GM21786 (cell line): ENCODE data around the gene PDE1C.
"Not testable (repeated sequence)": the region's sequence is repeated elsewhere in the genome, so short reads cannot be mapped to it uniquely, and the experiment has no call there.

ENCODE experiments used
- ATAC-seq: cut with Tn5 transposase; IDR thresholded peaks from one replicate; pipeline ENCODE4 v1.9.1; 2021; ENCODE audit not compliant: unreplicated experiment

PDE1C gene

DNA sequence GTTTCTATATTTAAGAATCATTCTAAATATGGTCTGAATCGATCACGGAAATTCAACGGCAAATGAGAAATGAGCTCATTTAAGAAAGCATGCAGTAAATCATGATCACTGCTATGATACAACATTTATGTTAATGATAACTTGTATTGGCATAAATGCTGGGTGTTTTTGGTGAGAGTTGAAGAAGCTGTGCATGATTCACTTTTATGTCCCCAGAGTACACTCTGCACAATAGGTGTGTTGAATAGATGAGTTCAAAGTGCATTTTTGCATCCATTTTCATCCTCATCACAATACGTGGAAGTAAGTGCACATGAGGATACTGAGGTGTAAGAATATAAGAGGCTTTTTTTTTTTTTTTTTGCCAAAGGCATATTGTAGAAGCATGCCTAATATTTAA is 213.9 kb downstream of the PDE1C start:
- no peak for ATAC-seq

DNA sequence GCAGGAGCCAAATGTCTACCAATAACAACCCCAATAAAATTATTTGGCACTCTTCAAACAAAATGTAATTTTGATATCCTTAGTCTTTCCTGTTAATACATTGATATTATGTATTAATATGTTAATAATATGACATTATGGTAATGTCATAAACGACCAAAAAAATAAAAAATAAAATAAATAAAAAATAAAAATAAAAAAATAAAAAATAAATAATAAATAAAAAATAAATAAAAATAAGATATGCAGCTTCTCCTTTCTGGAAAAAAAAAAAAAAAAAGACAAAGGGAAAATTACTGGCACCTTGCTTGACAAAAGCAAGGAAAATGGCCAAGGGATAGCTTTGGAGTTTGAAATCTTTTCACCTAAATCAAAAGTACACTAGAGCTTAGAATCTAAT is 214.7 kb downstream of the PDE1C start:
- ATAC-seq: no peak

DNA sequence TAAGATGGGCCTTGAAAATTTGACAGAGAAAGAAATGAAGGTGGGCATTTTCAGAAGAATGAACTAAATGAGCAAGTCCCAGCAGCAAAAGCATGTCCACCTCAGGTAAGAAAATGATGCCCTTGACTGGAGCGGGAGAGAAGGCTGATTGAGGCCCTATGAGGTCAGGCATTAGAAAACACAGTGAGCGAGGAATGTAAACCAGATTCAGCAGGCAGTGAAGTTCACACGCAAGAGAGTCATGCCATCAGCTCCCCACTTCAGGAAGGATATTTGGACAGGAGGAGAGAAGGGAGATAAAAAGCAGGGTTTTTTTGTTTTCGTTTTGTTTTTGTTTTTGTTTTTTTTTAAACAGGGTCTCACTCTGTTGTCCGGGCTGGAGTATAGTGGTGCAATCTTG is 216.8 kb downstream of the PDE1C start:
- no peak for ATAC-seq

DNA sequence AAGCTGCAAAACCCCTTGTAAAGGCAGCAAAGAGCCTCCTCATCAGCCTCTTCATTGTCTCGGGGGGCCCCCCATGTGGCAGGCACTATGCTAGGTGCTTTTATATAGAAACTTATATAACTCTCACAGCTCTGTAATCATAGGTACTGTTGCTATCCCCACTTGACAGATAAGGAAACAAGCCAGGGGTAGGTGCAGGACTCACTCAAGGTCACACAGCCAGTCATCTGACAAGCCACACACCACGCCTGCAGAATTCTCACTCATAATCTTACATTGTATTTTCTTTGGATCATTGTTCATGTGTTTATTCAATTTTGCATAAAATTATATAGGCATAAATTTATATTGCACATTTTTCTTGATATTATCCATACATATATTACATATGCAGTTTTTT is 217.7 kb downstream of the PDE1C start:
- ATAC-seq: no peak

DNA sequence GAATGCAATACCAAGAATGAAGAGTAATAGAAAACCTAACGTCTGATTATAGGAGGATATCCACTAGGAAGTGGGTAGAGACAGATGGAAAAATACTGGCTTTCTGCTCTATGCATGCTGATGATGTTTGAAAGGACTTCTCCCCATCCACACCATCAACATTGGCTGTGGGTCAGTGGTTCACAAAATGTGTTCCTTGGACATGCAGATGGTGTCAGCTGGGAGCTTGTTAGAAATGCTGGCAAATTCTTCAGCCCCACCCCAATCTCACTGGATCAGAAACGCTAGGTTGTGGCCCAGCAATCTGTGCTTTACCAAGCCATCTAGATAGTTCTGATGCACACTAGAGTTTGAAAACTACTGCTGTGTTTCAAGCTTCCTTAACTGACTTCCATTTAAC is 219.1 kb downstream of the PDE1C start:
- no peak for ATAC-seq

DNA sequence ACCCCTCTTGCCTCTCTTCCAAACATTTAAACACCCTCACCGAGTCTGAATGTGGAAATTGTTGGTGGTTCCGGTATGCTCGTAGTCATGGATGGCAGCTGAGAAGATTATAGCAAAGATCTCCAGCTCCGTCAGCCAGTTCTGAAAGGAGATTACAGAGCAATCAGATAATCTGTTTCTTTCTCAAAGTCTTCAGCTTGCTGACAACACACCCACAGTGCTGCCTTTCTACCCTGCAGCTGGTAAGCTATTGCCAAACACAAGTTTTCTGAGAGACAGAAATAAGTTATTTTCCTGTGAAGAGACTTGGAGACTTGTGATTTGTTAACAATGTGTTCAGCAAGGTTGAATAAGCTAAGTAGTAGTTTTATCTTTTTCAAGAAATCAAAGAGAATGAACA is 219.6 kb downstream of the PDE1C start:
- ATAC-seq: no peak

DNA sequence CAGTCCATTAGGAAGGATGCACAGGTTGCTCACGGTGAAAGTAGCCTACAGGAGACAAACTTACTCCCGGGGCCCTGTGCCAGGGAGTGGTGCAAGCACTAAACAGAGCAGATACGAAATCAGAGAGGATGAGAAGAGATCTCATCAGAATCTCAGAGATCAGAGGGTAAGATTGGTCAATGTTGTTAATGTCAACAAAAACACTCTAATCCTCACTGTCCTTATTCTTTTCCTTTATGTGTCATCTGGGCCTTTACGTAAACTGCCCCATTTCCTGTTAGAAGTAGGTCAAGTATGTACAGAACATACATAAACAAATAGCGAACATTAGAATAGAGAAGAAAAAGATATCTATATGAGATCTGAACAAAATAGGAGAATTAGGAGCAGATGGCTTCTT is 220.1 kb downstream of the PDE1C start:
- ATAC-seq: no peak

DNA sequence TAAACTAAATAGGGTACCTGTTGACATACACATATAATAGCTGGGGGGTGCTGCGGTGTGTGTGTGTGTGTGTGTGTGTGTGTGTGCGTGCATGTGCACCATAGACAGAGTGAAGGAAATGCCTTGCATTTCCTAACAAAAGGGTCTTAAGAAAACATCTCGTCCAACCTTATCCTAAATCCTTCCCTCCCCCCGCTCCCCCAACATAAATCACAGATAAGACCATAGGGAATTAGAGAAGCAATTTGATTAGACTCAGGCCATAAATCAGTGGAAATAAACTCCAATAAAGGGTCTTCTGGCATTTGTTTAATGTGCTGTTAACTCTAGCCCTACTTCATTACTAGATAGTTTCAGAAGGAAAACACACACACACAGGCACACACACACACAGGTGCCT is 234.7 kb downstream of the PDE1C start:
- no peak for ATAC-seq

DNA sequence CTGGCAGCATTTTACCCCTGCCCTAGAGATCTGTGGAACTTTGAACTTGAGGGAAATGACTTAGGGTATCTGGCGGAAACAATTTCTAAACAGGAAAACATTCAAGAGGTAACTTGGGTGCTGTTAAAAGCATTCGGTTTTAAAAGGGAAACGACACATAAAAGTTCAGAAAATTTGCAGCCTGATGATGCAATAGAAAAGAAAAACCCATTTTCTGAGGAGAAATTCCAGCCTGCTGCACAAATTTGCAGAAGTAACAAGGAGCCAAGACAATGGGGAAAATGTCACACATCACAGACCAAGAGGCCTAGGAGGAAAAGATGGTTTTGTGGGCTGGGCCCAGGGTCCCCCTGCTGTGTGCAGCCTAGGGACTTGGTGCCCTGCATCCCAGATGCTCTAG is 236.6 kb downstream of the PDE1C start:
- not testable (repeated sequence) for ATAC-seq

DNA sequence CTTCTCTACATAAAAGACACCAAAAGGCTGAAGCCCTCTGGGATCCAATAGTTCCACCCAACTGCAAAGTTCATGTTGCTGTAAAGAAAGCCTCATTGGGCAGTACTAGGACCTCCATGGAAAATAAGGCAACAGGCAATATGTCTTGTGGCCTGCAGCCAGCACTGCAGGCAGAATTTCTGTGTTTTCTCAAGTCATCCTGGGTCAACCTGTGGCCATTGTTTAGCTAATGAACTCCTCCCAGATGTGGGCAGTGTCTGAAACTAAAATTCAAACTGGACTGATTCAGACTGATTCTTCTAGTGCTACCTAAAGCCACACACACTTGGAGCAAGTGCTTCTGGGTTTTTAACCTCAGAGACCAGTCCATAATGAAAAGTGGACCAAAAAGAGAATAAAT is 241.7 kb downstream of the PDE1C start:
- ATAC-seq: no peak

DNA sequence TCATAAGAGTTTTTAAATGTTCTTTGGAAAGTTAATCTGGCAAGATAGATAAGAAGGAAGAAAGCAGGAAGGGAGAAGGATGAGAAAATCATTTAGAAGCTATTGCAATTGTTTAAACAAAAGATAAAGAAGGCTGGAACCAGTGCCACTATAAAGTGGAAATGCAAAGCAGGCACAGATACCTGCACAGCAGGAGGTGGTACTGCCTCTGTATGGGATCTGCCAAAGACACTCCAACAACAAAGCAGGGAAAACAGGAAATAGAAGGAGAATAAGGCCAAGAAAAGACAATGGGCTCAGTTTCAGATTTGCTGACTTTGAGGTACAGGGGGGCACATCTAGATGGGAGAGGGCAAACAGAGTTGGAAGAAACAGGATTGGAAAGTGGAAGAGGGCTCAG is 244.6 kb downstream of the PDE1C start:
- ATAC-seq: no peak

DNA sequence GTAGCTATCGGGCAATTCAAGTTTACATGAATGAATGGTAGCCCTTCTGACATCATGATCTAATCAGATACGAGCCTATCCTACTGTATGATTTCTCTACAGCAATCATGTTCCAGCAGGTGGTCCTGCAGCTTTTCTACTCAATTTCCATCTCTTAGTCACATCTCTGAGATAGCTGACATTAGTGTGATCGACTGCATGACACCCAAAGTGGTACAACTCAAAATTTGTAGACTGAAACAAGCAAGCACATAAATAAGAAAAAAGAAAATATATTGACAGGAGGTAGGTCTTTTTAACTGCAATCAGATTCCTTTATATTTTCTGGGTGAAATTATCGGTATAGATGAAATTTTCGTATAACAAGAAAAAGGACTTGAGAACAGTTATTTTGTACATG is 251.2 kb downstream of the PDE1C start:
- no peak for ATAC-seq

DNA sequence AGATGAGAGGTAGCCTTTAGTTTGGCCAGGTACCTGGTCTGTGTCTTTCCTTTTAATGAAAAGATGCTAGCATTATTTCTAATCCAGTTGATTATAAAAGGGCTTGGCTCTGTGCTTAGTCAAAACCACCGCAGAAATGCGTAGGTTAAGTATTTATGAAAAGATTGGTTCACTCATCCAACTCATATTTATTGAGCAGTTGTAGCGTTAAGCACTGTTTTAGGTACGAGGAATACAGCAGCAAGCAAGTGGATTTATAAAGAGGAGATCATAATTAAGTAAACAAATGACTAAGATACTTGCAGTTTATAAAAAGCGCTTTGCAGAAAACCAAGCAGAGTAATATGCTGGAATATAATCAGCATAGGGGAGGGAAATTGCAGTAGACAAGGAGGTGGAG is 253.4 kb downstream of the PDE1C start:
- no peak for ATAC-seq

DNA sequence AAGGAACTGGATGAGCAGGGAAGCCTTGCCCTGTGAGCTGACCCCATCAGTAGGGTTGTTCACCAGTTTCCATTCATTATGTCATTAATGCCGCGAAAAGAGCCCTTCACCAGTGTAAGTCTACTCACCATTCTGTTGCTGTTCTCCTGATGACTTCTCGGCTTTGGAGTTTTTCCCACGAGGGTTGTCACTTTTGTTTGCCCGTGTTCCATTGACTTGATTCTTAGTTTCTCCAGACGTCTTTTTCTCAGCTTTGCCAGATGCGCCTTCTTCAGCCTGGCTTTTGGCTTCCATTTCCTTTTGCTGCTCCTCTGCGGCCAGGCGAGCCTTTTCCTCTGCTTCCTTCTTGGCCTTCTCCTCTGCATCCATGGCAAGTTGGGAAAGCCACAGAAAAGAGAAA is 254.4 kb downstream of the PDE1C start:
- no peak for ATAC-seq

DNA sequence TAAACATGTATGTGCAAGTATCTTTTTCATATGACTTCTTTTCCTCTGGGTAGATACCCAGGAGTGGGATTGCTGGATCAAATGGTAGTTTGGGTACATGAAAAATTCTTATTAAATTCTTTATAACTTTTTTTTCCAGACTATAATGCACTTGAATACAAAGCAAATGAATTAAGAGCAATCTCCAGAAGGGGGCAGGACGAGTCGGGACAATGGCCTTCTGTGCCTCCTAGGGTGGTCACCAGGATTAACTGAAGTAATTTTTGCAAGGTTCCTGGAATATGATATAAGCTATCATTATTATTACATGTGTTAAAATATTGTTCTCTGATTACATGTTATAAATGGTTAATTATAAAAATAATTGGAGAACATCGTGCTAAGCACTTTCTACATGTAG is 256.0 kb downstream of the PDE1C start:
- no peak for ATAC-seq

DNA sequence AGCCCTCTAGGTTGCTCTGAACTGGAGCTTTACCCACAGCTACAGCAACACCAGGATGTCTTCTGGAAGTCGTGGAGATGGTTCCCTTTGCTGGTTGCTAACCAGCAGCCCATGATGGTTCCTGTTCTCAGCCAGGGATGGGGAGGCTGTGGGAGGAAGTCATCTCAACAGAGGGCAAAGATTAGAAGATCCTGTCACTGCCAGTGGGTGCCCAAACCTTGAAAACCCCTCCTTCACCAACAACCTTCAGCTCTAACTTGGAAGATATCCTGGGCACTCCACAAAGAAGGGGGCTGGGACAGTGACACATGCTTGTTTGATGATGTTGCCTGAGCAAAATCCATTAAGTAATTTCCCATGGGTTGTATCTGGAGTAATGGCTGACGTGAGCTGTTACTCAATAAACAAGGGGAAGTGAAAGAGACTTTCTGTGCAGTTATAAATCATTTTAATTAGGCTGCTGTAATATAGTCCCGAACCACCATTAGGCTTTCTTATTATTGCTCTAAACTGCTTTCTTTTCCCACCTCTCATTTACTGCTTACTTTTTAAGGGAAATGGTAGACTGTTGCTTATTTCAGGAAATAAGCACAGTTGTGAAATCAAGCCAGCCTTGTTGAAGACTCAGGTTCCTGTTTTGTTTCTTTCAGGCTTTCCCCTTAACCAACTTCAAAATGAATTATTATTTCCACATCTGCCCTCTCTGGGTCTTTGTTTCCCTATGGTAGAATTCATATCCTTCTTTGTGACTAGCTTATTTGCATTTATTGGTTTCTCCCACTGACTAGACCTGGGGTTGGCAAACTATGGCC is 258.4 kb downstream of the PDE1C start:
- peak; percentile 73 for ATAC-seq

DNA sequence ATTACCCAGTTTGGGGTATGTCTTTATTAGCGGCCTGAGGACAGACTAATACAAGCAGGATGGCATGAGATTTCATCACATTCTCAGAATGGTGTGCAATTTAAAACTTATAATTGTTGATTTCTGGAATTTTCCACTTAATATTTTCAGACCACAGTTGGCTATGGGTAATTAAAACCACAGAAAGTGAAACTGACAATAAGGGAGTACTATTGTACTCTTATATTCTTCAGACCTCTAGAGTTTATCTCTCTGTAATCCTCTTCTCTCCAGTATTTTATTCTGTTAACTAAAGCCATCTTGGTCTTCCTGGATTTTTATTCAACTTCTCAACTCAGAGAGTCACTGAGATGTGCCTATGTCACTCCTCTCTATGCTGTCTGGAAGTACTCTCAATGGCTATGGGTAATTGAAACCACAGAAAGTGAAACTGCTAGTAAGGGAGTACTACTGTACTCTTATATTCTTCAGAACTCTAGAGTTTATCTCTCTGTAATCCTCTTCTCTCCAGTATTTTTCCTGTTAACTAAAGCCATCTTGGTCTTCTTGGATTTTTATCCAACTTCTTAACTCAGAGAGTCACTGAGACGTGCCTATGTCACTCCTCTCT is 264.9 kb downstream of the PDE1C start:
- ATAC-seq: peak; percentile 97

DNA sequence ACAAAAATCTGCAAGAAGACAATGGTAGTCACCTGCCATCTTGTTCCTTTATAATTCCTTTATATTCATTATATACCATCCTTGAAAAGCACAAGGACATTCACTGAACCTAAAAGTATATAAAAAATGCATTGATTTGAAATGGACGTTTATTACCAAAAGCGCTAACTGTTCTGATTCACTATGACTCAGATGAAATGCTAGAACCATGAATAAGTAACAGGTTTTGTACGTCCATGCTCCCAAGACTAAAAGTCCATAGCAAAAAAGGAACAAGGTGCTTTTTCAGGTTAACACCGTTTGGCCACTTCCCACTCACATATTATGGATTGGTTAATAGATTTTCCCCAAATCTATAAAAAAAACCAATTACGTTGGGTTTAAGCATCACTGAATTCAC is 273.8 kb downstream of the PDE1C start:
- no peak for ATAC-seq

DNA sequence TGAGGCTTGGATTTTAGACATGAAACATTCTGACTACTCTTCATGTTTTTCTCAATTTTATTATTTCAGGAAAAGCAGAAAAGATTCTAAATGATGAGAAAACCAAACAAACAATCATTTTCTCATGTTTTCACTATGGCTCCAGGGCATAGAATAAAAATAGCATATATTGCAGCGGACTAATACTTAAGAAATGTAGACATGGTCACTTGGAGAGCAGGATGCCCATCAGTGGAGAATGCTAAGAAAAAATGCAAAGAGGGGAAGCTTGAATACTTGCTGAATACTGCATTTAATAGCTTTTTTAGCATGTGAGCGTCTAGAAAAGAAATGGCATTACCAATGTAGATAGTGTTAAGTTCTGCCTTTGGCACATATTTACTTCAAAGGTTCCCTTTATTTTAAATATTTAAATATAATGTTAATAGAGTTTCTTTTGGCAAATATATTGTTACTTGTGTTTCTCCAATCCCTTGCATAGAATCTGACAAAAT is 275.3 kb downstream of the PDE1C start:
- ATAC-seq: no peak

DNA sequence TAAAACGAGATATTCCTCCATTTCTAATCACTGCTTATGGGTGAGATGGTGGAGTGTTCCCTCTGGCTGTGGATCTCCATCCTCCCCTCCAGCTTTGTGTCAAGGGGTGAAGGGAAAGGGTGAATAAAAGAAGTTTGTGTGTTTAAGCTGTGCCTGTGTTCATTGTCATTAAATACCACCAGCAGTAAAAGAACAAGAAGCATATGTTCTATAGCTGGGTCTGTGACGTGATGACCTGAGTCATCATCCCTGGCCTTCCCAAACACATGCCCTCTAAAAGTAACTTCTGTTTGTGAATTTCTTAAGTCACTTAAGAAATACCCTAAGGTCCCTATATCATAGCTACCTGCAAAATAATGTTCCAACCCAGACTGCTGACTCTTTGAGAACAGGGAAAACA is 278.3 kb downstream of the PDE1C start:
- ATAC-seq: no peak

DNA sequence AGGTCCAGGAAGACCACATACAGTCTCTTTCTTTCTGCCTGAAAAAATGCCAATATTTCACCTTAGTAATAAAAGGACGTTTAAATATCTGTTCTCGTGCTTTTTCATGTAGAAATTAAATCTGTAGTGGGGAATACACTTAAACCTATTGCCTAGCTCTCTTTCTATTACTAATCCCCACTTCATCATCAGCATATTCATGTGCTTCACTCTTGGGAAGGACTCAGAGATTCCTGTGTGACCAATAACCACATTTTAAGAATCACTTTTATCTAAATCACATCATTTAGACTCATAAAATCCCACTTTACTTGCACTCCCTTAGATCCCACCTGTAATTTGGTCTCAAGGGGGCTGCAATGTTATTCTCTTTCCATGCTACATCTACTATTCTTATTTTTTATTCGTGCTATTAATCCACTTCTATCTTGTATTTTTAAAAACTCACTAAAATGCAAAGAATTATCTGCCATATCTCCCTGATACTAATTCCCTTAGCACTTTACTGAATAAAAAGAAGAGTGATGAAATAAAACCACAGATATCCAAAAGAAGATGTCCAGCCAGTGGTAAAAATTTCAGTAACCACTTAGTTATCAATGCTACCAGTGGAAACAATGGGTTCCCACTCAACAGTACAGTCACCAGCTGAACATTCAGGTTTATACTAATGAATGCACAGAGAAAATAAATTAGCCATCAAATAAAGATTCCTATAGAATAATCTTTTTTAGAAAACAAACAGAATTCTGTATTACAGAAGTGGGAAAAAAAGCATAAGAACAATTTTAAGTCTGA is 281.1 kb downstream of the PDE1C start:
- no peak for ATAC-seq

DNA sequence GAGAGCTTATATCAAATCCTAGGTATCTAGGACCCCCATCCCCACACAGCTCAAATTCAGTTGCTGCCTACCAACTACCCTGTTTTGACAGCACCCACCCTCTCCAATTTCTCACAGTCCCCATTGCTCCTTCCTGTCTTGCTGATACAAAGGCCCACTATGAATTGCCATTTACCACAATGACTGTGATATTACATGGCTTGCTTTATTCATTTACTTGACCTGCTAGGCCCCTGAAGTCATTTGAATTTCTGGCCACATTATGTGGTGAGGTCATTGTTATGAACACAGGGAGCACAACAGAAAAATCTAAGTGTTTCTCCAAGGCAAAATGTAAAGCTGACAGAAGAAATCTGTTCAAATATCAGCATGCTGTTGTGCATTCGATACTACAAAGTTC is 281.8 kb downstream of the PDE1C start:
- peak; percentile 66 for ATAC-seq
